Tibial nerve (tissue), 3 donors: ENCODE data around the gene KRT2.

Experiments
- CTCF ChIP-seq, 5 experiments: fragments of 200-600 bp in 3 of 5; fragments of 450-650 bp in 2 of 5; sonication (generic) in 3 of 5; IDR thresholded peaks; one replicate each; pipeline ENCODE4 v1.5.1; 2016 to 2019; ENCODE audit warnings: antibody characterized with exemption in 5 of 5, mild to moderate bottlenecking in 3 of 5, moderate library complexity in 2 of 5
- POLR2A ChIP-seq, 2 donors: fragments of 450-650 bp; IDR thresholded peaks; one replicate each; pipeline ENCODE4 v1.6.1; 2017; ENCODE audit warnings: antibody characterized with exemption in 2 of 2, mild to moderate bottlenecking in 2 of 2, moderate library complexity in 2 of 2

- TF ChIP-seq CTCF (IDR thresholded peaks at IDR 0.05) (no peak), POLR2A (IDR thresholded peaks at IDR 0.05) (no peak)
Measured at GRCh38 chr12:52699373-52699772, 47.4 kb upstream of the KRT2 start.
